ENCODE measurements around the gene MED14.

Gene MED14

DNA sequence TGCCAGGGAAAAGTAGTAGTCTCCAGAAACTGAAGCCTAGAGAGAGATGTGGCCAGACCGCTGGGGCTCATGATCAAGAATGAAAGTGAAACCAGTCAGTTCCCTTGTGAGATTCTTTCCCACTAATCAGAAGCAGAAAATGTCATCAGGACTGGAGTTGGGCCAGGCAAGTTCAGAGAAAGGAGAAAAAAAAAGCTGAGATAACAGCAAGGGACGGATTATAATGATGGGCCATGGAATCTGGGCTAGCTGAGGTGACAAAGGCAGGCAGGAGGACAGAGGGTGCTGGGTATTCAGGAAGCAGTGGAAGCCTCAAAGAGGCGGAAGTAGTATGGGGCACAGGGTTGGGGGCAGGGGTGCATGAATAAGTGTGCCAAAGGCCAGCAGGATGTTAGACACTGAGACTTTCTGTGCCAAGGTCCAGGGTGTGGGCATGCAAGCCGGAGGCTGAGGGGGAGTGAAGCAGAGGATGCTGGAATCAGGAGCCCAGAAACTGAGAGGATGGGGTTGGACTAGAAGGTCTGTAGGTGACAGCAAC is 90.5 kb downstream of the MED14 start:
- peaks cover 3% of the 10 kb centered on the region; the same call in 1 of the 2 replicates for H3K4me1 ChIP-seq (ENCODE audit: control insufficient read depth, insufficient read depth, low read length)
- H3K27ac ChIP-seq (ENCODE audit: low read depth, low read length), result no peak overlapping the region
- no peak overlapping the region for H3K9ac ChIP-seq (ENCODE audit: low read depth, low read length)
- no peaks in the 10 kb centered on the region for H3K9me3 ChIP-seq (ENCODE audit: control insufficient read depth, insufficient read depth, low read length)
- H3K27me3 ChIP-seq (ENCODE audit: control insufficient read depth, insufficient read depth, low read length), result no peaks in the 10 kb centered on the region
- H3K4me3 ChIP-seq (ENCODE audit: low read depth, low read length), result no peak overlapping the region
- H3K36me3 ChIP-seq (ENCODE audit: control insufficient read depth, insufficient read depth, low read length), result peaks cover 10% of the 10 kb centered on the region; the same call in 1 of the 2 replicates

DNA sequence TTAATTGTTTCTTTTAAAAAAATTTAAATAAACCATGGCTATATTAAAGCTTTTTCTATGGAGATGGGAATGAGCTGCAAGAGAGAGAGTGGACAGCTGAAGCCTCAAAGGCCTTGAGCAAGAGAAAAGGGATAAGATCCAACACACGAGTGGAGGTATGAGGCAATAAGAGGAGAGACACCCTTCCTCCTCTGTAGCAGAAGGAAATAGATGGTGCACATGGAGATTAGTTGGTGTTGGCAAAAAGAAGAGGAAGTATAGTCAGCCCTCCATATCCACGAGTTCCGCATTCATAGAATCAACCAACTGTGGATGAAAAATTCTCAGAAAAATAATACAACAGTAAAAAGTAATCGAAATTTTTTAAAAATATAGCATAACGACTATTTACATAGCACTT is 91.2 kb downstream of the MED14 start:
- H3K4me3 ChIP-seq (ENCODE audit: low read depth, low read length), result no peak overlapping the region
- no peaks in the 10 kb centered on the region for H3K9me3 ChIP-seq (ENCODE audit: control insufficient read depth, insufficient read depth, low read length)
- no peak overlapping the region for H3K9ac ChIP-seq (ENCODE audit: low read depth, low read length)
- H3K27me3 ChIP-seq (ENCODE audit: control insufficient read depth, insufficient read depth, low read length), result no peaks in the 10 kb centered on the region
- no peak overlapping the region for H3K27ac ChIP-seq (ENCODE audit: low read depth, low read length)
- H3K36me3 ChIP-seq (ENCODE audit: control insufficient read depth, insufficient read depth, low read length), result peaks cover 14% of the 10 kb centered on the region
- H3K4me1 ChIP-seq (ENCODE audit: control insufficient read depth, insufficient read depth, low read length), result peaks cover 3% of the 10 kb centered on the region; the same call in 1 of the 2 replicates

DNA sequence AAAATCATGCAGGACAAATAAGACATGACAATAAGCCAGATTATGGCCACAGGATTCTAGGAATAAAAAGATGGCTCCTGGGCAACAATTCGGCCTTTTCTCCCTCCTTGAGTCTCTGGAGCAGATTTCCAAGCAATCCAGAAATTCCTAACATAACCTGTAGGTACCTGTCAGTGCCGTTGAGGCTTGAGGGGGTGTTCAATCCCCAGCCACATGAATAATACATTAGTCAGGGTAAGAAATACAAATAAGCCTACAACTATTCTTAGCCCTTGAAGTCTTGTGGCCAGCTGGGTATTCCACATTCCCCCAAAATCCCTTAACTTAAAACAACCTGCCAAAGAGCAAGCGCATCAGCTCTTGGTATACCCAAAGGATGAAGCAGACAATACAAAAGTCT is 97.7 kb downstream of the MED14 start:
- H3K4me3 ChIP-seq (ENCODE audit: low read depth, low read length), result no peak overlapping the region
- H3K27ac ChIP-seq (ENCODE audit: low read depth, low read length), result no peak overlapping the region
- no peaks in the 10 kb centered on the region; the same call in 1 of the 2 replicates for H3K9me3 ChIP-seq (ENCODE audit: control insufficient read depth, insufficient read depth, low read length)
- no peaks in the 10 kb centered on the region for H3K27me3 ChIP-seq (ENCODE audit: control insufficient read depth, insufficient read depth, low read length)
- no peaks in the 10 kb centered on the region for H3K4me1 ChIP-seq (ENCODE audit: control insufficient read depth, insufficient read depth, low read length)
- no peak overlapping the region for H3K9ac ChIP-seq (ENCODE audit: low read depth, low read length)
- H3K36me3 ChIP-seq (ENCODE audit: control insufficient read depth, insufficient read depth, low read length), result peaks cover 69% of the 10 kb centered on the region

DNA sequence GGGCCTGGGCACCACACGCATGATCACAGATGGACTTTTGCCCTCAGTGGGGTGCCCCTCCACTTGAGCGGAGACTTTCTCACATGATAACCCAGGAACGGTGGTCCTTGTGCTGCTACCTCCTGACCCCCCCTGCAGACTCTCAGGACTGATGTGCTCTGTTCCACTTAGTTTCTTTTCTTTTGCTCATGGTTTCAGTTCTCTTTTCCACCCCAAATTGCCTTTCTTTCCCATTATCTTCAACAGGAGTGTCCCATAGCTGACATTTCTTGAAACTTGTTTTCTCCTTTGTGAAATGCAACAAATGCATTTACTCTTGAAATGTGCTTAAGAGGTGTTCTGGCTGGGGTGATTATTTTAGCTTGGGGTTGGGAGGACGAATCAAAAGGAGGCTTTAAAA is 103.1 kb downstream of the MED14 start:
- Histone ChIP-seq H3K27ac (ENCODE audit: low read depth, low read length) (no peak overlapping the region), H3K9ac (ENCODE audit: low read depth, low read length) (no peak overlapping the region), H3K36me3 (ENCODE audit: control insufficient read depth, insufficient read depth, low read length) (peaks cover 78% of the 10 kb centered on the region), H3K4me3 (ENCODE audit: low read depth, low read length) (no peak overlapping the region), H3K4me1 (ENCODE audit: control insufficient read depth, insufficient read depth, low read length) (no peaks in the 10 kb centered on the region), H3K27me3 (ENCODE audit: control insufficient read depth, insufficient read depth, low read length) (no peaks in the 10 kb centered on the region), H3K9me3 (ENCODE audit: control insufficient read depth, insufficient read depth, low read length) (no peaks in the 10 kb centered on the region)

DNA sequence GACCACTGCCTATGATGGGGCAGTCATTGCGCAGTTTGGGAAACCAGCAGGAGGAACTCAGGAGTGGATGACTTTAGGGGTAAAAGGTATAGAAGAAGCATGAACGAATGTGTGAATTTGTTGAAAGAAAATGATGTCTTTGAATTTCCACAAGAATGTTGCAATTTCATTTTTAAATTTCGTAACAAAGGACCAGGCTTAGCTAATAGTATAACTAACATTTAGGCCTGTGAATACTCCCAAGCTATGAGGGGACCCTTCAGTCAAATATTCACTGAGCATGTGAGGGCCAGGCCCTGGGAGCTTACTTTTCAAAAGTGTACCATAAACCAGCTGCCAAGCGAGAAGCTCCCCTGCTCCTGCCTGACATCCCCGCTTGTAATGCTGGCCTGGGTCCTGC is 106.8 kb downstream of the MED14 start:
- H3K9me3 ChIP-seq (ENCODE audit: control insufficient read depth, insufficient read depth, low read length), result no peaks in the 10 kb centered on the region
- no peak overlapping the region for H3K4me3 ChIP-seq (ENCODE audit: low read depth, low read length)
- H3K36me3 ChIP-seq (ENCODE audit: control insufficient read depth, insufficient read depth, low read length), result peaks cover 45% of the 10 kb centered on the region

DNA sequence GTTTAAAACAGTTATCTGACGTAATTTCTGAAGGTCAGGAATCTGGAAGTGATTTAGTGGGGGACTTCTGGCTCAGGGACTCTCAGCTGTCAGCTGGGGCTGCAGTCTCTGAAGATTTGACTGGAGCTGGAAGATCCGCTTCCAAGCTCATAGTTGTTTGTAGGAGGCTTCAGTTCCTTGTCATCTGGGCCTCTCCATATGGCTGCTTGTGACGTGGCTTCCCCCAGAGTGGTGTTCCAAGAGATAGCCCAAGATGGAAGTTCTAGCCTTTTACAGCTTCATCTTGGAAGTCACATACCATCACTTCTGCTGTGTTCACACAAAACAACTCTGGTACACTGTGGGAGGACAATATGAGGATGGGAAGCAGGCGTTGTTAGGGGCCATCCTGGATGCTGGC is 110.0 kb downstream of the MED14 start:
- Histone ChIP-seq H3K27me3 (ENCODE audit: control insufficient read depth, insufficient read depth, low read length) (no peaks in the 10 kb centered on the region), H3K4me3 (ENCODE audit: low read depth, low read length) (no peak overlapping the region), H3K9ac (ENCODE audit: low read depth, low read length) (no peak overlapping the region), H3K36me3 (ENCODE audit: control insufficient read depth, insufficient read depth, low read length) (peaks cover 23% of the 10 kb centered on the region), H3K4me1 (ENCODE audit: control insufficient read depth, insufficient read depth, low read length) (no peaks in the 10 kb centered on the region), H3K27ac (ENCODE audit: low read depth, low read length) (no peak overlapping the region), H3K9me3 (ENCODE audit: control insufficient read depth, insufficient read depth, low read length) (peaks cover 3% of the 10 kb centered on the region; the same call in 1 of the 2 replicates)

More for the DNA sequence above, 106.8 kb downstream of the MED14 start:
- H3K27ac ChIP-seq (ENCODE audit: low read depth, low read length), result no peak overlapping the region
- no peaks in the 10 kb centered on the region for H3K4me1 ChIP-seq (ENCODE audit: control insufficient read depth, insufficient read depth, low read length)
- no peak overlapping the region for H3K9ac ChIP-seq (ENCODE audit: low read depth, low read length)
- no peaks in the 10 kb centered on the region for H3K27me3 ChIP-seq (ENCODE audit: control insufficient read depth, insufficient read depth, low read length)

DNA sequence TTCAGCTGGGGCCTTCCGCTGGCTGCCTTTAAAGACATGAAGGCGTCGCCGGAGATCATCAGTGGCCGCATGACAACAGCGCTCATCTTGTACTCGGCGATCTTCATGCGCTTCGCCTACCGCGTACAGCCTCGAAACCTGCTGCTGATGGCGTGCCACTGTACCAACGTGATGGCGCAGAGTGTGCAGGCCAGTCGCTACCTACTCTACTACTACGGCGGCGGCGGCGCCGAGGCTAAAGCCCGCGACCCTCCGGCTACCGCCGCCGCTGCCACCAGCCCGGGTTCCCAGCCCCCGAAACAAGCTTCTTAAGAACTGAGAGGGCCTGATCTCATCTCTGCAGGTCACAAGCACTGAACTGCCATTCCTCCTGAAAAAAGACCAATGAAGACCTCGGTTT is 111.7 kb downstream of the MED14 start:
- H3K9me3 ChIP-seq (ENCODE audit: control insufficient read depth, insufficient read depth, low read length), result peaks cover 3% of the 10 kb centered on the region; the same call in 1 of the 2 replicates
- no peak overlapping the region for H3K9ac ChIP-seq (ENCODE audit: low read depth, low read length)
- peaks cover 14% of the 10 kb centered on the region for H3K36me3 ChIP-seq (ENCODE audit: control insufficient read depth, insufficient read depth, low read length)
- no peaks in the 10 kb centered on the region for H3K27me3 ChIP-seq (ENCODE audit: control insufficient read depth, insufficient read depth, low read length)
- no peaks in the 10 kb centered on the region for H3K4me1 ChIP-seq (ENCODE audit: control insufficient read depth, insufficient read depth, low read length)
- H3K27ac ChIP-seq (ENCODE audit: low read depth, low read length), result no peak overlapping the region
- no peak overlapping the region for H3K4me3 ChIP-seq (ENCODE audit: low read depth, low read length)

DNA sequence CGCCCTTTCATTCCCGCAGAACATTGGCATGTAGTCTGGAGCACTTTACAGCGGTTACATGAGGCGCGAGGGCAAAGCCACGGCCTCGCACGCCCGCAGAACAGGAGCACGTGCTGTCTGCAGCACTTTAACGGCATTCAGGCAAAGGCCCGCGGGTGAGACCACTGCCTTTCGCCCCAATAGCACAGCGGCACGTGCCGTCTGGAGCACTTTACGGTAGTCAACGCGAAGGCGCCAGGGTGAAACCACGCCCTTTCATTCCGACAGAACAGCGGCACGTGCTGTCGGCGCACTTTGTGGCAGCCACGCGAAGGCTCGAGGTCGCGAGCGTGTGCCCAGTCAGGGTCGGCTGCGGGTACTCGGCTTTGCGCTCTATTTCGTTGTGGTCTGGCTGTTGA is 112.2 kb downstream of the MED14 start, which contains the start of gene MPC1L:
Gene MPC1L (plus strand): TSS at position 290 of the 398 bp plus-strand sequence. CDS start 138 bp downstream, outside the sequence.
- no peaks in the 10 kb centered on the region for H3K4me1 ChIP-seq (ENCODE audit: control insufficient read depth, insufficient read depth, low read length)
- H3K4me3 ChIP-seq (ENCODE audit: low read depth, low read length), result no peak within 1 kb of the TSS
- no peaks in the 10 kb centered on the region for H3K27me3 ChIP-seq (ENCODE audit: control insufficient read depth, insufficient read depth, low read length)
- no peak within 1 kb of the TSS for H3K9ac ChIP-seq (ENCODE audit: low read depth, low read length)
- H3K9me3 ChIP-seq (ENCODE audit: control insufficient read depth, insufficient read depth, low read length), result peaks cover 3% of the 10 kb centered on the region; the same call in 1 of the 2 replicates
- H3K36me3 ChIP-seq (ENCODE audit: control insufficient read depth, insufficient read depth, low read length), result peaks cover 9% of the 10 kb centered on the region
- no peak within 1 kb of the TSS for H3K27ac ChIP-seq (ENCODE audit: low read depth, low read length)

DNA sequence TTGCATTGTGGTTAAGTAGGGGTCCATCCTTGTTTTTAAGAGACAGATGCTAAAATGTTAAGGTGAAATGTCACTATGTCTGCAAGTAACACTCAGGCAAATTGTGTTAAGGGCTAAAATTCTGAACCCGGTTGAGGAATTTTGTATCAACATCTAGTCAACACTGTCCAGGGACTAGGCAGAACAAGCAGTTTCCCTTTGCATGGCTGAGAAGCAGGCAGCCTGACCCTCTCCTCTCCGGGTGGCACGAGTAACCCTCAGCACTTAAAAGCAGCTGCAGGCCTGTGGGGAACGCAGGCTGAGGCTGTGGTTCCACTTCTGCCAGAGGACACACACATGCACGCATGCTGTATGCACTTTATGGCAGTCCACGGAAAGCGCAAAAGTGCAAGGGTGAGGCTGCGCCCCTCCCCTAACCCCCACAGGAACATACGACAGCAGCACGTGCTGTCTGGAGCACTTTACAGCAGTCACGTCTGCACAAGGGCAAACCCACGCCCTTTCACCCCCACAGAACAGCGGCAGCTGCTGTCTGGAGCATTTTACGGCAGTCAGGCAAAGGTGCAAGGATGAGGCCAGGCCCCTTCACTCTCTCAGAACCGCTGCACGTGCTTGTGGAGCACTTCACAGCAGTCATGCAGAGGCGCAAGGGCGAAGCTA is 112.7 kb downstream of the MED14 start:
- Histone ChIP-seq H3K9me3 (ENCODE audit: control insufficient read depth, insufficient read depth, low read length) (peaks cover 3% of the 10 kb centered on the region; the same call in 1 of the 2 replicates), H3K9ac (ENCODE audit: low read depth, low read length) (no peak overlapping the region), H3K27me3 (ENCODE audit: control insufficient read depth, insufficient read depth, low read length) (no peaks in the 10 kb centered on the region), H3K4me3 (ENCODE audit: low read depth, low read length) (no peak overlapping the region), H3K36me3 (ENCODE audit: control insufficient read depth, insufficient read depth, low read length) (peaks cover 3% of the 10 kb centered on the region; the same call in 1 of the 2 replicates), H3K27ac (ENCODE audit: low read depth, low read length) (no peak overlapping the region), H3K4me1 (ENCODE audit: control insufficient read depth, insufficient read depth, low read length) (no peaks in the 10 kb centered on the region)

DNA sequence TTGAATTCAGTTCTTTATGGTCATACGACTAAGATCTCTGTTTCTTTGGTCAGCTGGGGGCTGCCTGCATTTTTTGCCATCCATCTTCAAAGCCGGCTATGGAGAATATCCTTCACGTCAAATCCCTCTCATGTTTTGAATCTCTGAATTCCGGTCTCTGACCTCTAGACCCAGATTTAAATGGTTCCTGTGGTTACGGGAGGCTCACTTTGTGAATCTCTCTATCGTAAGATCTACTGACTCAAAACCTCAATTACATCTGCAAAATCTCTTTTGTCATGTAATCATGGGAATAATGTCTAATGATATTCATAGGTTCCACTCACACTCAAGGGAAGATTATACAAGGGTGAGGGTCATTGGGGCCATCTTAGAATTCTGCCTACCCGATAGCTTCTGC is 117.8 kb downstream of the MED14 start:
- Histone ChIP-seq H3K36me3 (ENCODE audit: control insufficient read depth, insufficient read depth, low read length) (no peaks in the 10 kb centered on the region), H3K9ac (ENCODE audit: low read depth, low read length) (no peak overlapping the region), H3K27me3 (ENCODE audit: control insufficient read depth, insufficient read depth, low read length) (no peaks in the 10 kb centered on the region), H3K27ac (ENCODE audit: low read depth, low read length) (no peak overlapping the region), H3K9me3 (ENCODE audit: control insufficient read depth, insufficient read depth, low read length) (peaks cover 20% of the 10 kb centered on the region), H3K4me3 (ENCODE audit: low read depth, low read length) (no peak overlapping the region), H3K4me1 (ENCODE audit: control insufficient read depth, insufficient read depth, low read length) (no peaks in the 10 kb centered on the region)

DNA sequence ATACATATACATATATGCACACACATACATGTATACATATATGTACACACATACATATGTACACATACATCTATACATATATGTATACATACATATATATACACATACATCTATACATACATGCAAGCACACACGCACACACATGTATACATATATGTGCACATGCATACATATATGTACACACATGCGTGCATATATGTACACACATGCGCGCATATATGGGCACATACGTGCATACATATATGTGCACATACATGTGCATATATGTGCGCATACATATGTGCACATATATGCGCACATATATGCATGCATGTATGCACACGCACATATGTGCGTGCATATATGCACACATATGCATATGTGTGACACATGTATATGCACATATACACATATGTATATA is 119.4 kb downstream of the MED14 start:
- H3K9me3 ChIP-seq (ENCODE audit: control insufficient read depth, insufficient read depth, low read length), result peaks cover 19% of the 10 kb centered on the region
- no peak overlapping the region for H3K9ac ChIP-seq (ENCODE audit: low read depth, low read length)
- H3K36me3 ChIP-seq (ENCODE audit: control insufficient read depth, insufficient read depth, low read length), result no peaks in the 10 kb centered on the region
- peak overlapping the region; percentile 1; the same call in 1 of the 2 replicates for H3K4me3 ChIP-seq (ENCODE audit: low read depth, low read length)
- H3K27ac ChIP-seq (ENCODE audit: low read depth, low read length), result no peak overlapping the region
- H3K27me3 ChIP-seq (ENCODE audit: control insufficient read depth, insufficient read depth, low read length), result no peaks in the 10 kb centered on the region
- H3K4me1 ChIP-seq (ENCODE audit: control insufficient read depth, insufficient read depth, low read length), result no peaks in the 10 kb centered on the region
